ENCODE measurements around the gene ALCAM. TPM values are rescaled to one million over a fixed set of nuclear protein-coding genes. Genes with fewer than 3 reads are reported as not detected.

ALCAM gene
- total and polyA plus RNA-seq, 2 of the 8 experiments (the other 6 are each of a cell fraction or from before 2014, with no cell fraction given) = 10.8 to 33.0 TPM

- H3K27me3 ChIP-seq (replicated peaks in 1 of 4; ENCODE audit: control insufficient read depth in 3 of 4, extremely low read depth in 1 of 4, insufficient read depth in 3 of 4, low read length in 3 of 4) = no peaks in the 10 kb centered on the region
- H3K4me1 ChIP-seq (replicated peaks in 1 of 4; ENCODE audit: control insufficient read depth in 3 of 4, insufficient read depth in 4 of 4, low read length in 3 of 4) = peaks cover 0 to 12% (median 5%) of the 10 kb centered on the region in 4 experiments; a peak in 6 of 7 replicates
- no peak overlapping the region for H2BK15ac ChIP-seq (ENCODE audit: low read length)
- peaks cover 2 to 24% of the 10 kb centered on the region in 2 experiments; a peak in 3 of 4 replicates for H3K79me2 ChIP-seq (ENCODE audit: control insufficient read depth in 1 of 2, insufficient read depth in 2 of 2, low read length in 2 of 2)
- no peak overlapping the region; the same call in 1 of the 2 replicates for H3K27ac ChIP-seq (ENCODE audit: low read depth, low read length)
- H3K9me3 ChIP-seq (ENCODE audit: insufficient read depth in 2 of 2, low read depth in 1 of 2, low read length in 1 of 2) = no peaks in the 10 kb centered on the region
- H3K79me1 ChIP-seq (ENCODE audit: low read depth, low read length) = no peaks in the 10 kb centered on the region
- H3K56ac ChIP-seq (replicated peaks; ENCODE audit: insufficient read length, low read depth, low read length) = no peak overlapping the region
- peak overlapping the region; percentile 37 for H2AFZ ChIP-seq (ENCODE audit: low read length)
- H3K4ac ChIP-seq (replicated peaks; ENCODE audit: insufficient read length, low read depth, low read length) = no peak overlapping the region
- peak overlapping the region; percentile 28 to 76 (median 62) for H3K4me3 ChIP-seq (ENCODE audit: extremely low read depth in 1 of 4, insufficient read depth in 2 of 4, low read depth in 3 of 4, low read length in 4 of 4)
- 3% methylated on average over 24 of the region's 24 CpGs; no CpG with 5 or more reads in 1 of the 2 experiments for WGBS, 2 experiments (ENCODE audit: extremely low coverage in 1 of 2, insufficient coverage in 1 of 2, insufficient read length in 1 of 2, insufficient replicate concordance in 2 of 2, low coverage in 1 of 2, low lambda C conversion rate in 2 of 2, missing lambda C conversion rate in 1 of 2)
- H3K4me2 ChIP-seq (ENCODE audit: insufficient read depth in 1 of 2, low read depth in 2 of 2, low read length in 2 of 2) = peak overlapping the region; percentile 98 to 99
- FAIRE-seq (no peak), DNase-seq (ENCODE audit: low read depth in 1 of 2, low spot score in 2 of 2) (no peak)
- peak overlapping the region in 2 of 4 experiments; percentile 42 to 52; a peak in 5 of 7 replicates for H3K9ac ChIP-seq (replicated peaks in 1 of 4; ENCODE audit: extremely low read depth in 1 of 4, low read depth in 3 of 4, low read length in 3 of 4)
- no peak overlapping the region for H3K23ac ChIP-seq (ENCODE audit: insufficient read length)
- no peak overlapping the region for H4K5ac ChIP-seq (ENCODE audit: insufficient read length, low read depth, low read length)
- H2AK5ac ChIP-seq (ENCODE audit: low read depth, low read length) = no peak overlapping the region
- TF ChIP-seq, protein P1, sequence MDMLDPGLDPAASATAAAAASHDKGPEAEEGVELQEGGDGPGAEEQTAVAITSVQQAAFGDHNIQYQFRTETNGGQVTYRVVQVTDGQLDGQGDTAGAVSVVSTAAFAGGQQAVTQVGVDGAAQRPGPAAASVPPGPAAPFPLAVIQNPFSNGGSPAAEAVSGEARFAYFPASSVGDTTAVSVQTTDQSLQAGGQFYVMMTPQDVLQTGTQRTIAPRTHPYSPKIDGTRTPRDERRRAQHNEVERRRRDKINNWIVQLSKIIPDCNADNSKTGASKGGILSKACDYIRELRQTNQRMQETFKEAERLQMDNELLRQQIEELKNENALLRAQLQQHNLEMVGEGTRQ (IDR thresholded peaks at IDR 0.05; ENCODE audit: low read length) = no peak
- TF ChIP-seq RAD21 (IDR thresholded peaks at IDR 0.05 in 1 of 2, conservative IDR thresholded peaks at IDR 0.05 in 1 of 2; ENCODE audit: low read depth in 2 of 2, low read length in 2 of 2) = 0 out of 4 replicates have a peak, but pooled peaks of 1 of the 2 experiments have one; percentile 1
- peak; percentile 24 for TF ChIP-seq KDM4A (IDR thresholded peaks at IDR 0.05; ENCODE audit: low read depth, low read length, severe bottlenecking)
- no peak for TF ChIP-seq E2F6 (IDR thresholded peaks at IDR 0.05)
- 0 out of 2 replicates have a peak, but pooled peaks have one; percentile 4 for TF ChIP-seq PHF8 (conservative IDR thresholded peaks at IDR 0.05; ENCODE audit: low read depth, low read length)
- H3K36me3 ChIP-seq (ENCODE audit: control insufficient read depth in 2 of 4, insufficient read depth in 4 of 4, low read length in 3 of 4) = no peaks in the 10 kb centered on the region
- peak overlapping the region; percentile 62; the same call in 1 of the 2 replicates for H2BK5ac ChIP-seq (ENCODE audit: low read depth, low read length)
- H4K20me1 ChIP-seq (replicated peaks in 1 of 2; ENCODE audit: control insufficient read depth in 1 of 2, insufficient read depth in 2 of 2, low read length in 2 of 2) = peaks cover 0 to 2% of the 10 kb centered on the region in 2 experiments
- no peak overlapping the region for H3K14ac ChIP-seq (ENCODE audit: insufficient read length)
- H2BK20ac ChIP-seq (ENCODE audit: low read length) = no peak overlapping the region
- POLR2A ChIA-PET (ENCODE audit: partially characterized antibody) = interaction anchor here (1.7 kb wide), 1 partner anchor 208 kb away, joined by 7 read pairs; no protein-coding TSS in a partner anchor
- H2BK120ac ChIP-seq (replicated peaks; ENCODE audit: low read depth, low read length) = no peak overlapping the region
- CTCF ChIA-PET (ENCODE audit: partially characterized antibody) = interaction anchor here (0.5 to 2.4 kb wide), 6 partner anchors 128 to 769 kb away, joined by 3 to 6 read pairs (median 3); no protein-coding TSS in a partner anchor
- peak overlapping the region; percentile 36; the same call in 1 of the 2 replicates for H3K18ac ChIP-seq (ENCODE audit: extremely low read depth, low read length)
- H3K23me2 ChIP-seq (ENCODE audit: low read depth, low read length) = peaks cover 35% of the 10 kb centered on the region
- H2BK12ac ChIP-seq (ENCODE audit: low read depth, low read length) = peak overlapping the region; percentile 86; the same call in 1 of the 2 replicates
- no peak overlapping the region for H4K8ac ChIP-seq (ENCODE audit: extremely low read depth, insufficient read depth, low read length)
- H4K91ac ChIP-seq (replicated peaks; ENCODE audit: insufficient read length, low read length) = no peak overlapping the region
These were observed 1.1 kb upstream of the ALCAM start for GRCh38 chr3:105365391-105366325.

Measured in H1 (cell line).